Stimulated activated CD4-positive, alpha-beta T cell treated with anti-CD3 and anti-CD28 coated beads, Interleukin-15, amount 100 ng/mL, for 48 hours (primary cell): ENCODE measurements around the gene KANSL3.

ENCODE experiments used
- DNase-seq, 2 donors: peaks; one replicate each; pipeline ENCODE4 v3.0.0-alpha.2; 2020; ENCODE audit warnings: low read depth in 2 of 2

The KANSL3 gene

GRCh38 chr2:96608469-96609455 is 29.4 kb downstream of the KANSL3 start:
- DNase-seq: no peak

- DNase-seq: no peak
Measured at GRCh38 chr2:96604104-96604503, 34.0 kb downstream of the KANSL3 start.

- no peak for DNase-seq
Measured at GRCh38 chr2:96602330-96602823, 35.7 kb downstream of the KANSL3 start.

GRCh38 chr2:96601382-96602292 is 36.5 kb downstream of the KANSL3 start:
- peak in 1 of 2 donors; percentile 11 for DNase-seq

- no peak for DNase-seq
Measured at GRCh38 chr2:96599941-96600340, 38.2 kb downstream of the KANSL3 start.

GRCh38 chr2:96596596-96596995 is 41.5 kb downstream of the KANSL3 start:
- no peak for DNase-seq

GRCh38 chr2:96594691-96595152 is 43.4 kb downstream of the KANSL3 start:
- DNase-seq: no peak

- DNase-seq: no peak
Measured at GRCh38 chr2:96594282-96594681, 43.8 kb downstream of the KANSL3 start.

GRCh38 chr2:96591494-96591893 is 46.6 kb downstream of the KANSL3 start:
- DNase-seq: no peak

- DNase-seq: no peak
Measured at GRCh38 chr2:96591054-96591453, 47.1 kb downstream of the KANSL3 start.

GRCh38 chr2:96587843-96588242 is 50.3 kb downstream of the KANSL3 start:
- no peak for DNase-seq

GRCh38 chr2:96584017-96584416 is 54.1 kb downstream of the KANSL3 start:
- DNase-seq: no peak

GRCh38 chr2:96580771-96581170 is 57.3 kb downstream of the KANSL3 start:
- no peak for DNase-seq

- DNase-seq: no peak
Measured at GRCh38 chr2:96579422-96579821, 58.7 kb downstream of the KANSL3 start.

- DNase-seq: no peak
Measured at GRCh38 chr2:96578731-96579130, 59.4 kb downstream of the KANSL3 start.

- no peak for DNase-seq
Measured at GRCh38 chr2:96577501-96577900, 60.6 kb downstream of the KANSL3 start.

GRCh38 chr2:96575785-96576456 is 62.2 kb downstream of the KANSL3 start:
- DNase-seq: no peak

GRCh38 chr2:96574364-96574763 is 63.7 kb downstream of the KANSL3 start:
- DNase-seq: no peak

GRCh38 chr2:96568094-96568493 is 70.0 kb downstream of the KANSL3 start:
- DNase-seq: no peak

- no peak for DNase-seq
Measured at GRCh38 chr2:96565111-96565510, 73.0 kb downstream of the KANSL3 start.

GRCh38 chr2:96564563-96564962 is 73.5 kb downstream of the KANSL3 start:
- no peak for DNase-seq

GRCh38 chr2:96564026-96564425 is 74.1 kb downstream of the KANSL3 start:
- DNase-seq: no peak
